ENCODE data around the gene KLRF1. TPM values are rescaled to one million over a fixed set of nuclear protein-coding genes. Genes with fewer than 3 reads are reported as not detected.

Gene KLRF1
- not detected for total RNA-seq

- Histone ChIP-seq H3K36me3 (no peaks in the 10 kb centered on the region), H3K9me3 (no peaks in the 10 kb centered on the region), H3K4me3 (no peak within 1 kb of the TSS), H3K4me1 (no peaks in the 10 kb centered on the region), H3K27me3 (no peaks in the 10 kb centered on the region), H3K27ac (no peak within 1 kb of the TSS)
- TF ChIP-seq CTCF (IDR thresholded peaks at IDR 0.05) (no peak), POLR2A (IDR thresholded peaks at IDR 0.05) (no peak)
- DNase-seq, result no peak
Observed at GRCh38 chr12:9827209-9827888, at the start of gene KLRF1. Gene KLRF1 (plus strand): TSS chr12:9827481. CDS start chr12:9827545, 64 bp downstream.

- DNase-seq, result no peak
- peaks cover 0 to 5% (median 0%) of the 10 kb centered on the region in 4 donors for H3K4me1 ChIP-seq
- H3K27me3 ChIP-seq, result no peaks in the 10 kb centered on the region
- TF ChIP-seq CTCF (IDR thresholded peaks at IDR 0.05) (no peak), POLR2A (IDR thresholded peaks at IDR 0.05) (no peak)
- no peaks in the 10 kb centered on the region for H3K9me3 ChIP-seq
- H3K4me3 ChIP-seq, result no peak overlapping the region
- no peaks in the 10 kb centered on the region for H3K36me3 ChIP-seq
- no peak overlapping the region for H3K27ac ChIP-seq
Observed at GRCh38 chr12:9779209-9779608, 48.1 kb upstream of the KLRF1 start.

DNA sequence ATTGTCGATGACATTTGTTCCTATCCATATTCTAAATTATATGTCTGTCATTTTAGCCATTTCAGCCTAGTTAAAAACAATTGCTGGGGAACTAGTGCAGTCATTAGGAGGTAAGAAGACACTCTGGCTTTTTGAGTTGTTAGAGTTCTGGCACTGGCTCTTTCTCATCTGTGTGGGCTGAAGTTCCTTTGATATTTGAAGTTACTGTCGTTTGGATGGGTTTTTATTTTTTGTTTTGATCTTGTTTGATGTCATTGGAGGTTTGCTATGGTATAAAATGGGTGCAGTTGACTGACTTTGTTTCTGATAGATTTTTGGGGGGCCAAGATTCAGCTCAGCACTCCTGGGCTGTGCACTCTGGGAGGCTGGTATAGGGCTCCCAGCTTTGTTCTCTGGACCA lies 45.9 kb upstream of the KLRF1 start:
- TF ChIP-seq CTCF (IDR thresholded peaks at IDR 0.05) (no peak), POLR2A (IDR thresholded peaks at IDR 0.05) (no peak)
- Histone ChIP-seq H3K4me1 (no peaks in the 10 kb centered on the region), H3K27ac (no peak overlapping the region), H3K4me3 (no peak overlapping the region), H3K36me3 (no peaks in the 10 kb centered on the region), H3K27me3 (no peaks in the 10 kb centered on the region), H3K9me3 (no peaks in the 10 kb centered on the region)
- DNase-seq, result no peak

DNA sequence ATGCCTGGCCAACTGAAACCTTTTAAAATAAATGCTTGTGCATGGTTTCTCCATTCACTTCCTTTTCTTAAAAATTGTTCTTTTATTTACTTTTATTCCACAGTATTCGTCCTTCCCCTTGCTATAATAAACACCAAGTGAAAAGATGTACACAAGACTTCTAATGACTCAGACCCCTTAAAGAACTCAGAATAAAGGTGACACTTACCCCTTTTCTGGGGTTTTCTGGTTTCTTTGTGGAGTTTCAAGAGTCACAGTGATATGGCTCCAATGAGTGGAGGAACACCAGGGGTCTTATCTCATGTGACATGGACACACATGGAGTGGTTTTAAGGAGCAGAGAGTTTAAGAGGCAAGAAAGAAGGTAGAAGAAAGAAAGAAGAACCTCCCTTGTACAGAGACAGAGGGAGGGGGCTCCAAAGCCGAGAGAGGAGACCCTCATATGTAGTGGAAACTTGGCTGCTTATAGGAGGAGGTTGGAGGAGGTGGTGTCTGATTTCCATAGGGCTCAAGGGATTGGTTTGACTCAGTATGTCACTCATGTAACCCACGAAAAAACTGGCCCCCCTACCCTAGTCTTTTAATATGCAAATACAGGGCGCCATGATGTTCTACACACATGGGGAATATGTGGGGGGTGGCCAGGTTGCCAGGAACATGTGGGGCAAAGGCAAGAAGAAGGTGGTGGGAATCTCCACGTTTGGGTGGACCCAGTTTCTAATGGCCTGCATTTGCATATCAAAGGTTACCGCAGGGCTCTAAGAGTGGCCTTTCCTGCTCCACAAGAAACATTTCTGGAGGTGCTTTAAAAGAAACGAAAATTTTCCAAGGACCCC lies 44.5 kb upstream of the KLRF1 start:
- Histone ChIP-seq H3K27me3 (no peaks in the 10 kb centered on the region), H3K4me3 (no peak overlapping the region), H3K4me1 (no peaks in the 10 kb centered on the region), H3K27ac (no peak overlapping the region), H3K9me3 (no peaks in the 10 kb centered on the region), H3K36me3 (no peaks in the 10 kb centered on the region)
- TF ChIP-seq CTCF (IDR thresholded peaks at IDR 0.05) (no peak), POLR2A (IDR thresholded peaks at IDR 0.05) (no peak)
- DNase-seq, result no peak

DNA sequence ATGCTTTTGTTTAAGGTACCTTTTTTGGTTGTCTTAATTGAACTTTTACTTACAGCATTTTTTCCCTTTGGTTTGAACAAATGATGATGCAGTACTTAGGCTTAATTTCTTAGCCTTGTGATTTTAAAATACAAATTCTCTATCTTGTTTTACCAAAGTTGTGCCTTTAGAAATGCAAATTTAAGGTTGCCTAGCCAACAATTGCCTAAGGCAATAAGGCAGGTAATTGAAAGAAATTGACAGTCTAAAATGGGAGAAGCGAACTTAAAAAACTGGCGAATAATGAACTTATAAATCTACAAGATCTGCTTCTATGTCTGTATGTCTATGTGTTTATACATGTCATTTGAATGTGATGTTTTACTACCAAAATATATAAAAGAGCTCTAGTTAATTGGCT lies 43.0 kb upstream of the KLRF1 start:
- H3K9me3 ChIP-seq, result no peaks in the 10 kb centered on the region
- no peak overlapping the region for H3K4me3 ChIP-seq
- H3K27ac ChIP-seq, result no peak overlapping the region
- H3K27me3 ChIP-seq, result no peaks in the 10 kb centered on the region
- no peak for TF ChIP-seq CTCF (IDR thresholded peaks at IDR 0.05)
- TF ChIP-seq POLR2A (IDR thresholded peaks at IDR 0.05), result no peak
- DNase-seq, result no peak
- H3K36me3 ChIP-seq, result no peaks in the 10 kb centered on the region
- no peaks in the 10 kb centered on the region for H3K4me1 ChIP-seq
